ENCODE measurements around the gene MEGF9.
"Not testable (repeated sequence)": the region's sequence is repeated elsewhere in the genome, so short reads cannot be mapped to it uniquely, and the experiment has no call there.

GRCh38 chr9:120746366-120746765 is 32.1 kb upstream of the MEGF9 start:
- TF ChIP-seq POLR2A (IDR thresholded peaks at IDR 0.05; ENCODE audit: low read depth, low read length); EZH2 (IDR thresholded peaks at IDR 0.05; ENCODE audit: borderline replicate concordance, low read depth, low read length, severe bottlenecking): not testable (repeated sequence)
